B cell (primary cell): Measurements from ENCODE around the gene RALB. TPM values are rescaled to one million over a fixed set of nuclear protein-coding genes. Genes with fewer than 3 reads are reported as not detected.

Experiments used
- ATAC-seq: fragments of 200-7000 bp; cut with Tn5 transposase; one replicate; pipeline ENCODE4 v1.10.0; 2021; ENCODE audit warnings: low read depth, mild to moderate bottlenecking, moderate number of reproducible peaks, moderate library complexity
- CTCF ChIA-PET: fragments of 350-600 bp; sonication (Branson Sonifier 250); formaldehyde crosslinking; loops from one replicate; lab custom pipeline; 2021; ENCODE audit warnings: antibody characterized with exemption, inconsistent platforms; lab: Charles Lee
- POLR2A ChIA-PET: fragments of 350-600 bp; sonication (Branson Sonifier 250); formaldehyde crosslinking; loops from one replicate; lab custom pipeline; 2021; ENCODE audit warnings: antibody characterized with exemption; lab: Charles Lee
- DNase-seq: peaks from one replicate; pipeline ENCODE4 v3.0.0; 2013
- H2AFZ ChIP-seq: 2 replicates; pipeline ENCODE4 v1.6.1; 2012; ENCODE audit warnings: mild to moderate bottlenecking, low read depth, low read length; ENCODE audit not compliant: insufficient read depth, poor library complexity, severe bottlenecking
- H3K27ac ChIP-seq, 2 donors: 1 replicate in 1 of 2; 2 replicates in 1 of 2; pipeline ENCODE4 v1.5.1; 2012 to 2013; ENCODE audit warnings: low read length in 2 of 2, mild to moderate bottlenecking in 2 of 2, moderate library complexity in 1 of 2
- H3K27me3 ChIP-seq, 4 experiments: fragments of 200-600 bp in 1 of 4; sonication (generic) in 1 of 4; replicated peaks in 1 of 4; 1 replicate in 2 of 4; 2 replicates in 2 of 4; pipeline versions ENCODE4 v1.6.1 to v1.7.0; 2013 to 2016; ENCODE audit warnings: low read length in 3 of 4, mild to moderate bottlenecking in 2 of 4, mixed read lengths in 1 of 4, moderate library complexity in 1 of 4; ENCODE audit not compliant: insufficient read depth in 4 of 4, control insufficient read depth in 3 of 4; ENCODE audit errors: control extremely low read depth in 1 of 4
- H3K36me3 ChIP-seq, 2 experiments: replicated peaks in 1 of 2; 1 replicate in 1 of 2; 2 replicates in 1 of 2; pipeline versions ENCODE4 v1.6.1 to v1.7.1; 2013; ENCODE audit warnings: low read length in 1 of 2; ENCODE audit not compliant: insufficient read depth in 2 of 2, control insufficient read depth in 1 of 2; ENCODE audit errors: control extremely low read depth in 1 of 2, extremely low read depth in 1 of 2
- H3K4me1 ChIP-seq, 2 donors: fragments of 200-600 bp in 1 of 2; sonication (generic) in 1 of 2; 1 replicate in 1 of 2; 2 replicates in 1 of 2; pipeline versions ENCODE4 v1.5.1 to v1.6.1; 2013 to 2017; ENCODE audit warnings: low read length in 2 of 2; ENCODE audit not compliant: control insufficient read depth in 2 of 2, insufficient read depth in 2 of 2
- H3K4me2 ChIP-seq: replicated peaks from 2 replicates; pipeline ENCODE3; 2012; ENCODE audit warnings: mild to moderate bottlenecking, low read depth, low read length; ENCODE audit not compliant: poor library complexity, severe bottlenecking
- H3K4me3 ChIP-seq, 5 experiments: fragments of 200-600 bp in 1 of 5; sonication (generic) in 1 of 5; 1 replicate in 3 of 5; 2 replicates in 2 of 5; pipeline versions ENCODE4 v1.5.1 to v1.7.0; 2011 to 2016; ENCODE audit warnings: low read length in 4 of 5, mild to moderate bottlenecking in 4 of 5, low read depth in 2 of 5, control low read depth in 1 of 5, moderate library complexity in 1 of 5; ENCODE audit not compliant: insufficient read depth in 1 of 5; ENCODE audit errors: control extremely low read depth in 1 of 5, extremely low read depth in 1 of 5
- H3K79me2 ChIP-seq: fragments of 200-600 bp; sonication (generic); one replicate; pipeline ENCODE4 v1.6.0; 2016; ENCODE audit warnings: low read length; ENCODE audit not compliant: control insufficient read depth, insufficient read depth
- H3K9ac ChIP-seq: fragments of 200-600 bp; sonication (generic); 2 replicates; pipeline ENCODE4 v1.6.1; 2017; ENCODE audit warnings: mild to moderate bottlenecking, low read length, moderate library complexity
- H3K9me3 ChIP-seq, 3 donors: one replicate each; pipeline versions ENCODE4 v1.6.1 to v1.7.1; 2013; ENCODE audit warnings: low read length in 2 of 3; ENCODE audit not compliant: control insufficient read depth in 2 of 3, insufficient read depth in 1 of 3; ENCODE audit errors: control extremely low read depth in 1 of 3
- H4K20me1 ChIP-seq: 2 replicates; pipeline ENCODE4 v1.6.0; 2012; ENCODE audit warnings: mild to moderate bottlenecking, low read length; ENCODE audit not compliant: insufficient read depth, control insufficient read depth, poor library complexity, severe bottlenecking
- H3K27ac Mint-ChIP-seq: one replicate; pipeline ENCODE4 v1.8.0; 2021; ENCODE audit warnings: mixed read lengths
- H3K27me3 Mint-ChIP-seq: one replicate; pipeline ENCODE4 v1.8.0; 2021; ENCODE audit warnings: mixed read lengths
- H3K4me1 Mint-ChIP-seq: one replicate; pipeline ENCODE4 v1.8.0; 2021; ENCODE audit warnings: mixed read lengths
- H3K4me3 Mint-ChIP-seq: one replicate; pipeline ENCODE4 v1.8.0; 2021; ENCODE audit warnings: mixed read lengths
- H3K9me3 Mint-ChIP-seq: one replicate; pipeline ENCODE4 v1.8.0; 2022; ENCODE audit warnings: mixed read lengths; ENCODE audit not compliant: insufficient read depth
- EZH2 ChIP-seq: IDR thresholded peaks from 2 replicates; pipeline ENCODE4 v1.6.1; 2012; ENCODE audit warnings: borderline replicate concordance, low read depth, mild to moderate bottlenecking, moderate library complexity, low read length; ENCODE audit not compliant: insufficient read depth, poor library complexity, severe bottlenecking
- WGBS: methylation state at CpG from one replicate; pipeline ENCODE4 v1.1.5; 2013; ENCODE audit warnings: missing lambda C conversion rate; ENCODE audit not compliant: insufficient coverage; 5-methylcytosine and 5-hydroxymethylcytosine counted together
- intact Hi-C: fragments of 100-400 bp; cut with micrococcal nuclease; formaldehyde crosslinking; loops from one replicate; pipeline ENCODE4 v1.10.0; 2022
- polyA plus RNA-seq: library from polyadenylated mRNA; depleted of rRNA; stranded (reverse); fragments of >200 nt; gene quantifications from 2 replicates; pipeline ENCODE4 v1.2.3, GENCODE V29; 2012
- total RNA-seq, 2 donors: library from RNA; stranded (reverse); fragments of 120-200 nt in 1 of 2; gene quantifications; 1 replicate in 1 of 2; 2 replicates in 1 of 2; pipeline versions ENCODE4 v1.2.3 to v1.2.4, GENCODE V29; 2013 to 2022
- TF ChIP-seq, protein P1 (sequence below): fragments of 200-600 bp; IDR thresholded peaks from one replicate; pipeline ENCODE4 v1.8.0; 2022; ENCODE audit warnings: antibody characterized with exemption, mild to moderate bottlenecking

The RALB gene
- total and polyA plus RNA-seq, 2 donors (not counting 1 experiment from before 2014, with no cell fraction given) = 19.3 to 35.9 TPM

DNA sequence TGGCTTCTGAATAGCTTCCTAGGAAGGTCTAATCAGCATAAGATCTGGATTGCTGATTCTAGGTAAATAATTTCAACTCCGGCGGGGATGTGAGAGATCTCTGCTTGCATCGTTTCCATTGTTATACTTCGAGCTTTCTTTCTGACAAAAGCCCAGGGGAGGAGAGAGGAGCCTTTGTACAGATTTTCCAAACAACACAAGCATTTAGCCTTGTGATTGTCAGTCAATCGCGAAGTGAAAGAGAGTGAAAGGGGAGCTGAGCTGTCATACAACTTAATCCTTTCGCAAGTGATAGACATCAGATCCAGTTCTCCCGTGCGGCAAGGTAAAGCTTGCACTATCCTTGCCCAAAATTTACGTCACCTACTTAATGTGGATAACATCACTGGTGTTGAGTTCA, 26.2 kb downstream of the RALB start:
- POLR2A ChIA-PET = no interaction called here
- CTCF ChIA-PET = interaction anchor here (0.7 to 1.2 kb wide), 2 partner anchors 19 to 35 kb away, joined by 3 read pairs; no protein-coding TSS in a partner anchor
- H3K27ac Mint-ChIP-seq = no peak overlapping the region
- DNase-seq (no peak), ATAC-seq (no peak)
- peaks cover 43% of the 10 kb centered on the region for H3K79me2 ChIP-seq
- intact Hi-C loops = no loop called here
- 100% methylated on average over 4 of the region's 10 CpGs for WGBS
- peaks cover 57% of the 10 kb centered on the region for H4K20me1 ChIP-seq
- peaks cover 17% of the 10 kb centered on the region for H3K4me1 Mint-ChIP-seq
- no peak overlapping the region for H3K4me2 ChIP-seq
- peaks cover 0 to 13% (median 8%) of the 10 kb centered on the region in 3 donors for H3K9me3 ChIP-seq
- H2AFZ ChIP-seq = no peak overlapping the region
- H3K27ac ChIP-seq = no peak overlapping the region
- H3K36me3 ChIP-seq = peaks cover 6 to 33% of the 10 kb centered on the region in 2 experiments
- no peaks in the 10 kb centered on the region for H3K9me3 Mint-ChIP-seq
- no peak overlapping the region for H3K4me3 Mint-ChIP-seq
- no peak overlapping the region for H3K9ac ChIP-seq
- H3K27me3 Mint-ChIP-seq = no peaks in the 10 kb centered on the region
- peaks cover 0 to 12% of the 10 kb centered on the region in 2 donors for H3K4me1 ChIP-seq
- no peak overlapping the region for H3K4me3 ChIP-seq
- no peaks in the 10 kb centered on the region for H3K27me3 ChIP-seq
- TF ChIP-seq, protein P1, sequence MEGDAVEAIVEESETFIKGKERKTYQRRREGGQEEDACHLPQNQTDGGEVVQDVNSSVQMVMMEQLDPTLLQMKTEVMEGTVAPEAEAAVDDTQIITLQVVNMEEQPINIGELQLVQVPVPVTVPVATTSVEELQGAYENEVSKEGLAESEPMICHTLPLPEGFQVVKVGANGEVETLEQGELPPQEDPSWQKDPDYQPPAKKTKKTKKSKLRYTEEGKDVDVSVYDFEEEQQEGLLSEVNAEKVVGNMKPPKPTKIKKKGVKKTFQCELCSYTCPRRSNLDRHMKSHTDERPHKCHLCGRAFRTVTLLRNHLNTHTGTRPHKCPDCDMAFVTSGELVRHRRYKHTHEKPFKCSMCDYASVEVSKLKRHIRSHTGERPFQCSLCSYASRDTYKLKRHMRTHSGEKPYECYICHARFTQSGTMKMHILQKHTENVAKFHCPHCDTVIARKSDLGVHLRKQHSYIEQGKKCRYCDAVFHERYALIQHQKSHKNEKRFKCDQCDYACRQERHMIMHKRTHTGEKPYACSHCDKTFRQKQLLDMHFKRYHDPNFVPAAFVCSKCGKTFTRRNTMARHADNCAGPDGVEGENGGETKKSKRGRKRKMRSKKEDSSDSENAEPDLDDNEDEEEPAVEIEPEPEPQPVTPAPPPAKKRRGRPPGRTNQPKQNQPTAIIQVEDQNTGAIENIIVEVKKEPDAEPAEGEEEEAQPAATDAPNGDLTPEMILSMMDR = no peak
- no peak for TF ChIP-seq EZH2

DNA sequence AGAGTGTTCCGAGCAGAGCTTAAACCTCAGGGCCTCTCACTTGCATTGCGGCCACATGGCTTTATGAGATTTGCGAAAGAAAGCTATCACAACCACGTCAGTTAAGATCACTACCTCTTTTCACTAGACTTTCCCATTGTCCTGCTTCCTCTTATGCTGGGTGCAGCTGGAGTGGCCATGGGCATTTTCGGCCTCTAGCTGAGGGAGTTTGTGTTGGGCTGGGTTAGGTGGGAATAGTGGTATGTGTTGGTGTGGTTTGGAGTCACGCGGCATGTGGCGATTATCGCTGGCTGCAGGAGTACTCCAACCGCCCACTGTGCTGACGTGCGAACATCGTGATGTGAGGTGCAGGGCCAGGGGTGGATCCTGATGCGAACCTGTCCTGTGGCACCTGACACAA, 27.1 kb downstream of the RALB start:
- CTCF ChIA-PET = interaction anchor here (0.7 to 1.2 kb wide), 3 partner anchors 19 to 34 kb away, joined by 3 read pairs; partner anchors contain the start of gene RALB
- Histone ChIP-seq H3K79me2 (peaks cover 36% of the 10 kb centered on the region), H4K20me1 (peaks cover 52% of the 10 kb centered on the region)

More for the DNA sequence above, 27.1 kb downstream of the RALB start:
- H3K36me3 ChIP-seq = peaks cover 7 to 33% of the 10 kb centered on the region in 2 experiments
- WGBS = 95% methylated on average over 11 of the region's 14 CpGs
- no peak overlapping the region for H3K4me2 ChIP-seq
- Mint-ChIP-seq H3K4me1 (peaks cover 11% of the 10 kb centered on the region), H3K27me3 (no peaks in the 10 kb centered on the region), H3K27ac (no peak overlapping the region), H3K4me3 (no peak overlapping the region), H3K9me3 (no peaks in the 10 kb centered on the region)
- DNase-seq (no peak), ATAC-seq (no peak)
- intact Hi-C loops = no loop called here
- H3K9me3 ChIP-seq = peaks cover 0 to 13% (median 8%) of the 10 kb centered on the region in 3 donors
- no peak overlapping the region for H3K9ac ChIP-seq
- peaks cover 0 to 12% of the 10 kb centered on the region in 2 donors for H3K4me1 ChIP-seq
- no peaks in the 10 kb centered on the region for H3K27me3 ChIP-seq
- no peak overlapping the region for H3K4me3 ChIP-seq
- no peak overlapping the region for H3K27ac ChIP-seq
- POLR2A ChIA-PET = no interaction called here
- no peak for TF ChIP-seq EZH2
- TF ChIP-seq, protein P1 = no peak
- H2AFZ ChIP-seq = no peak overlapping the region
